ENCODE results near the gene ARHGAP18. TPM values are rescaled to one million over a fixed set of nuclear protein-coding genes. Genes with fewer than 3 reads are reported as not detected.

The ARHGAP18 gene
- total RNA-seq, 1 experiment from 2014 or later = 28.7 TPM

GRCh38 chr6:129617986-129618385, 92.0 kb downstream of the ARHGAP18 start:
- no peak for DNase-seq (ENCODE audit: low read depth)

- DNase-seq (ENCODE audit: low read depth) = no peak
Measured at GRCh38 chr6:129615496-129615895, 94.5 kb downstream of the ARHGAP18 start.

GRCh38 chr6:129615020-129615419, 95.0 kb downstream of the ARHGAP18 start:
- DNase-seq (ENCODE audit: low read depth) = no peak

- no peak for DNase-seq (ENCODE audit: low read depth)
Measured at GRCh38 chr6:129614464-129614863, 95.5 kb downstream of the ARHGAP18 start.

- no peak for DNase-seq (ENCODE audit: low read depth)
Measured at GRCh38 chr6:129612440-129612839, 97.5 kb downstream of the ARHGAP18 start.

GRCh38 chr6:129609635-129610034, 100.3 kb downstream of the ARHGAP18 start:
- no peak for DNase-seq (ENCODE audit: low read depth)

GRCh38 chr6:129608886-129609537, 101.0 kb downstream of the ARHGAP18 start:
- DNase-seq (ENCODE audit: low read depth) = no peak

- no peak for DNase-seq (ENCODE audit: low read depth)
Measured at GRCh38 chr6:129607581-129608186, 102.3 kb downstream of the ARHGAP18 start.

GRCh38 chr6:129606664-129607063, 103.3 kb downstream of the ARHGAP18 start:
- DNase-seq (ENCODE audit: low read depth) = no peak

GRCh38 chr6:129605967-129606366, 104.0 kb downstream of the ARHGAP18 start:
- no peak for DNase-seq (ENCODE audit: low read depth)

GRCh38 chr6:129605095-129605494, 104.9 kb downstream of the ARHGAP18 start:
- no peak for DNase-seq (ENCODE audit: low read depth)

- no peak for DNase-seq (ENCODE audit: low read depth)
Measured at GRCh38 chr6:129604321-129604720, 105.7 kb downstream of the ARHGAP18 start.

- no peak for DNase-seq (ENCODE audit: low read depth)
Measured at GRCh38 chr6:129603741-129604140, 106.2 kb downstream of the ARHGAP18 start.

GRCh38 chr6:129601323-129601722, 108.7 kb downstream of the ARHGAP18 start:
- no peak for DNase-seq (ENCODE audit: low read depth)

- DNase-seq (ENCODE audit: low read depth) = no peak
Measured at GRCh38 chr6:129599467-129599866, 110.5 kb downstream of the ARHGAP18 start.

GRCh38 chr6:129598244-129599187, 111.5 kb downstream of the ARHGAP18 start:
- peak; percentile 58 for DNase-seq (ENCODE audit: low read depth)

GRCh38 chr6:129597023-129597713, 112.8 kb downstream of the ARHGAP18 start:
- DNase-seq (ENCODE audit: low read depth) = no peak

- DNase-seq (ENCODE audit: low read depth) = no peak
Measured at GRCh38 chr6:129596522-129596921, 113.5 kb downstream of the ARHGAP18 start.

GRCh38 chr6:129593233-129593564, 116.8 kb downstream of the ARHGAP18 start:
- DNase-seq (ENCODE audit: low read depth) = no peak

- no peak for DNase-seq (ENCODE audit: low read depth)
Measured at GRCh38 chr6:129592516-129593232, 117.3 kb downstream of the ARHGAP18 start.

- peak; percentile 64 for DNase-seq (ENCODE audit: low read depth)
Measured at GRCh38 chr6:129590408-129591022, 119.5 kb downstream of the ARHGAP18 start.

Data from Daoy (cell line).